Activated CD8-positive, alpha-beta memory T cell treated with anti-CD3 and anti-CD28 coated beads for 48 hours (primary cell): ENCODE measurements around the gene LRIG1.

Source experiments
- DNase-seq, 3 experiments: peaks; one replicate each; pipeline ENCODE4 v3.0.0-alpha.2; 2020; ENCODE audit warnings: low read depth in 2 of 3, low spot score in 2 of 3

Gene LRIG1

DNA sequence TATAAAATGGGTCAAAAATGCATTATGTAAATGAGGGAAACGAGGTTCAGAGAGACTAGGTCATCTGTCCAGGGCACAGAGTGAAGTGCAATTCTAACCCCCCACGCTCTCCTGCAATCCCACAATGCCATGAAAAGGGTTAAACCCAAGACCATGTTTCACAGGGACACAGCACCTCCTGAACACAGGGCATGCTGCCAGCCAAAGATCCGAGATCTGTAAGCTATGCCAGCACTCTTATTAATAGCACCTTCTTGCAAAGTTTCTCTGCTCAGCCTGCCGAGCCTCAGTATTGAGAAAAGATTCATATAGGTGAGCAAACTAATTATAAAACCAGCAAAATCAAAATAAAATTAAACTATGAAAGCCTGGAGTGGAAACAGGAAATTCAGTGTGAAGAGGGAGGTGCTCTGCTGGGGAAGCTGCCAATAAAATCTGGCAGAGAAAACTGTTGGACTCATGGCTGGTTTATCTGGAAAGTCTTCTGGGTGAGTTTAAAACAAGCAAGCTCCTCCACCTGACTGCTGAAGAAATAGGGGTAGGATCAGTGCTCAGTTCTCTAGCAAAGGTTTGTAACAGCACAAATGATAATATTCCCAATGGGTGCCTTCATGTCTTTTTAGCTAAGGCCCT, 50.3 kb downstream of the LRIG1 start:
- DNase-seq: no peak

DNA sequence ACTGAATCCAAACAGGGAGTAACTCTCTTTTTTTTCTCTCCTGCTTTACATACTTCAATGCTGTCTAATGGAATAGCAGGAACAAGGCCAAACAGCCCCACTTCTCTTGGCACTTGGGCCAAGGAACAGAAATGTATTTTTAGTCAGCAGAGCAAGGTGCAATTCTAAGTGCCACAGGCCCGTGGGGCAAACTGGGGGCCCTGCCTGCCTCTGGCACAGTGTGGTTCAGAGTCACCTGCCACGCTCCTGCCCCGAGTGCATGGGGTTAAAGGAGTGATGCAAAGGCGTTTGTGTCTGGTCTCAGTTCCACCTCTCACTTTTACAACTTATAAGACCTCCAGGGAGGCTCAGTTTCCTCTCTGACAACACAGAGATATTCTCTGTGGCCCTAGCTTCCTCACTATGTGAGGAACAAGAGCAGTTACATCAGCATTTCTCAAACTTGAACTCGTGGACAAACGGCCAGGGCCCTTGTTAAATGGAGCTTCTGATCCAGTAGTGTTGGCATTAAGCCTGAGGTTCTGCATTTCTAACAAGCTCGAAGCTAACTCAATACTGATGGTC, 51.3 kb downstream of the LRIG1 start:
- no peak for DNase-seq

DNA sequence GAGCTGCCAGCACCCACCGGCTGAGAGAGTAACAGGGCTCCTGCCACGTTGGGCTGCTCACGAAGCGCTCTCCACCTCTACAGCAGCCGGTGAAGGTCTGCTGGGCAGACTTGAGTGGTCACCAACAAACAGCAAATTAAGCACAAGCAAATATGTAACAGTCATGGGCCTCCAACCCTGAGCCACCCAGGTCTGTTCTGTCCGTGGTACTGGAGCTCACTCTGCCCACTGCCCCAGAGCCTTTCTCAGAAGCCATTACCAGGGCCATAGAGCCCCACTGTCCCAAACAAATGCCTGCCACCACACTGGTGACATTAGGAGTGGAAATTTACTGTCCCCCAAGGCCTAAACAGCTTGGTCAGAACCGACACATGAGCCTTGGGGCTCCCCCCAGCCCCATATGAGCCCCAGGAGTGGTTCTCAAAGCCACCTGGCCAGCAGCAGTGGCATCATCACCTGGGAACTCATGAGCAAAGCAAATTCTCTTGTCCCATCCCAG, 56.6 kb downstream of the LRIG1 start:
- no peak for DNase-seq

DNA sequence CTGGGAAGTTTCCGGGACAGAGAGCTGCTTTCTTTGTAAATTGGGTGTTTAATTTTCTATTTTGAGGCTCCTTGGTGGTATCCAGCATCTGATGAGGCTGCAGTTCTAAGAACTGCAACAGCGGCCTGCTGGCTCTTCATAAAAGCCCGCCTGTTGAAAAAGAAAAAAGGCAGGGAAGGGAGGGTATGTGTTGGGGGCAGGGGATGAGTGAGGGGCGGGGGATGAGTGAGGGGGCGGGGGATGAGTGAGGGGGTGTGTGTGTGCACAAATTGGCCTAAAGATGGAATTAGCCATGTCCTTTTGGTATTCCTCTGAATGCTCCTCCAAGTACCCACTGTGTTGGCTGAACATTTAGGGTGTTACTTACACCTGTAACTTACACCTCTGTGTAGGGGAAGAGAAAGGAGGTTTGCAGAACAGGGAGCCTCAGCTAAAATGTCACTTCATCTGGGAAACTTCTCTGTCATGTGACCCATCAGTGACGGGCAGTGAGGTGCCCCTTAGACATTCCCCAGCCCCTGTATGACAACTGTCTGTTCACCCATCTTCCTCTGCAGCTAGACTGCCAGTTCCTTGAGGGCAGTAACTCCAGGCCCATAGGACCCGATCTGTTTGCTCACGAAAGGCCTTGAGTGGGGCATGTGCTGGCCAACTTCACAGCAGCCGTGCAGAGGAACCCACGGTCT, 57.6 kb downstream of the LRIG1 start:
- DNase-seq: no peak

DNA sequence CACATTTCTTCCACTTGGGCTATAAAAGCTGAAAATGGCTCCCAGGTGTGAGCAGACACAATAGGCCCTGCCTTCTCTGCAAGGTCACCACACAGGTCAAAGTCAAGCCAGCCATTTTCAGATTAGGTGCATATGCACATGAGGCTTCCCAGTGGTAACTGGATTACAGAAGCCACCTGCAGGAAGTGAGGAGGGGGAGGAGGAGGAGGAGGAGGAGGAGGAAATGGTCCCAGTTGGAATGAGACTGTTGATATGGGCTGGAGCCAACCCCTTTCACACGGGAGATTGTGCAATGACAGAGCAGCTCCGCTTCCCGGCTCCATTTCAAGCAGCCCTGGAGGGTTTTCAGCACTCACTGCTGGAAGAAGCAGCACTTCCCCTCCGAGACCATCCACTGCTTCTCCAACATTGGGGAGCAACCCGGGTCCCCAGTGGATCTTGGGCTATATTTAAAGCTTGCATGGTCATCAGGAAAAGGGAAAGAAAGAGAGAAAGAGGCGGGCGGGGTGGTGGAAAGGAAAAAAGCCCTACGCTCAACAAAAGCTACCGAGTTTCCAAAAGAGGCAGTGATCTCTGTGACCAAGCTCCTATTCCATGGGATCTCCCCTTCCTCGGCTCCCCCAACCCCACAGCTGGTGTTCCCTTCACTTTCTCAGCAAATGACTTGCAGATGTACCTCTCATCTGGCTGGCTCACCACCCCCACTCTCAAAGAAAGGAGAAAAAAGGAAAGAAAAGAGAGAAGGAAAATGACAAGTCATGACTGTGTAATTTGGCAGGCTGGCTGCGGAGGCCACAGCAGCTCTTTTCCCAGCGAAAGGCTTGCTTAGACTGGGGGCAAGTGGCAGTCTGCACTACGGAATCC, 58.3 kb downstream of the LRIG1 start:
- no peak for DNase-seq

DNA sequence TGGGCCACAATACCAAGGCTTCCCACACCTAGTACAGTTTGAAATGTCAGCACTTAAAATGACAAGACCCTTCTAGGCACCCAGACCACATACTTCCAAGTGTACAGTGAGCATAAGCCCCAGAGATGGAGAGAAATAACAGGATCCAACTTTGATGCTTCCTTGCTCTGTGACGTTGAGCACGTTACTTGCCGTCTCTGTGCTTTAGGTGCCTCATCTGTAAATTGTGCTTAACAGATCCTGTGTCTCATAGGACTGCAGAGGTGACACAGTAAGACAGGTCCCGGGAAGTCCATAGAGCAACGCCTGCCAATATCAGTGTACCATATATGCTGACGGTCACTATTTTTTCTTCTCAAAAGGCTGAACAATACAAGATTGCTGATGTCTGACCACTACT, 59.1 kb downstream of the LRIG1 start:
- no peak for DNase-seq

DNA sequence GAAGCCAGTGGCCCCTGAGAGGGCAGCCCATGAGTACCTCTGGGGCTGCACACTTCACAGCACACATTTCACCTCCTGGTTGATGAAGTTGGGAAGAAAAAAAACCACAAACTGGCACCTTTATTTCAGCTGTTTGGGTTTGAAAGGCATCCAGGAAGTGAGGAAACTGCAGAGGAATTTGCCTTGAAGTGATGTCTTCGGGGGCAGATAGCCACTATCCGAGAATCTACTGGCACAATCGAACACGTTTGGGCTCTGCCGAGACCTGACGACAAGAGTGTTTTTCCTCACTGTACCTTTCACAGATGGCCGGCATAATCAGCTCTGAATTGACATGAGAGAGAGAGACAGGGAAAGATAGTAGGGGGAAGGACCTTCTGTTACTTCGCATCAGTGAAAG, 59.7 kb downstream of the LRIG1 start:
- DNase-seq: no peak

DNA sequence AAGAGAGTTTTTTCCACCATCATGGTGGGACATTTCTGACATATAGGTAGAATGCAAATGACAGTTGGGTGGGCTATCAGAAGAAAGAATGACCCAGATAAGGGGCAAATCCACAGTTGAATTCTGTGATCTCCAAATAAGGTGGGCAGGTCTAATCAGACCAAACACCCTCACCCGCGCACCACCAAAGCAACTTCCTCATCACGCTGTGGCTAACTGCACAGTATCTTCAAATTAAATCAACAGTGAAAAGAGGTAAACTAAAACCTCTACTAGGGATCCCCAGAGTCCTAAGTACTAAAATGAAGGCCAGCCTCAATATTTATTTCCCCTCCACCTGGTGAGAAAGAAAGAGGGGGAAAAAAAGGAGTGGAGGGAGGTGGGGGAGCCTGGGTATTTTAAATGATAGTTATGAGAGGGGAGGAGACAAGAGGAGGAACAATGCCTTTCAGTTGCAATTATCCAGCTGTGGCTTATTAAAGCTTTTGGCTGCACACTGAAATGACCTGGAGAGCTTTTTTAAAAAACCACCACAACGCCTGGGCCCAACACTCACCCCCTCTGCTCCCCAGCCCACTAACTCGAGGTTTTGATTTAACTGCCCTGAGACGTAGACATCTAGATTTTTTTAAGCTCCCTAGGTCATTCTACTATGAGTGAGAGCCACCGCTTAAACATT, 61.0 kb downstream of the LRIG1 start:
- DNase-seq: no peak

DNA sequence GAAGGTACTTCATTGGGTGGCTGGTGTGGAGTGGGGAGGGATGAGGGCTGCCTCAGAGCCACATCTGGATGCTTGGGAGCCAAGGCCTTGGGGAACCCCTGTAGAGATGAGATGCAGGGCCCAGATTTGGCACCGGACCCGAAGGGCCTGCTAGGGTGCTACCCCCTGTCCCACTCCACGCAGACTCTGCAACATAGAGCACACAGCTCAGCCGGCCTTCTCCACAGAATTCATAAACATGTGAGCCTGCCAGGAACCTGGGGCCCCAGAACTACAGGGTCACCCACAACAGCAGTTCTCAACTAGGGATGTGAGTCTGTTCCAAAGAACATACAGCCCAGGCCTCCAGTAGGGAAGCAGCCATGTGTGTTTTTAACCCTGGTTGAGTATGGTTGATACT, 62.8 kb downstream of the LRIG1 start:
- DNase-seq: no peak

DNA sequence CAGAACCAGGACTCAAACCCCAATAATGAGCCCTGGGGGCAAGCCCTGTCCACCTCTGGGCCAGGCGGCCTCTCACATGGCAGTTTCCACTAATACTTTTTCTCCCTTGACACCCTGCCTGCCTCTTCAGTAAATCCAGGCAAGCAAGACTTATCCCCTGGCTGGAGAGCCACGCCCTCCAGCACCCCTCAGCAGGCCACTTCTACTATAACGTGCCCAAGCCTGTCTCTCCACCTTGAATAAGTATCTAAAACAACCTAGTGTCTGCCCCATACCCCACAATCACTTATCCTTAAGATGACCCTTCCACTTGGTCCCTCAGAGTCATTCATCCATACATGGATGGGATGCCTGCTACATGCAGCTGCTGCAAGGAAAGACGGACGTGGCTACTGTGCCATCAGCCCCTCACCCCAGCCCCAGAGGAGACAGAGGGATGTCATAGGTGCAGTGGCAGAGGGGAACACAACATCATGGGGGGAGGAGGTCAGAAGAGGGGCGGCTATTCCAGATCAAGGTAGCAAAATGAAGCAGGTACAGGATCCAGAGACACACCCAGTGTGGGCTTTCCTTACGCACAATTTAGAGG, 63.4 kb downstream of the LRIG1 start:
- DNase-seq: no peak

DNA sequence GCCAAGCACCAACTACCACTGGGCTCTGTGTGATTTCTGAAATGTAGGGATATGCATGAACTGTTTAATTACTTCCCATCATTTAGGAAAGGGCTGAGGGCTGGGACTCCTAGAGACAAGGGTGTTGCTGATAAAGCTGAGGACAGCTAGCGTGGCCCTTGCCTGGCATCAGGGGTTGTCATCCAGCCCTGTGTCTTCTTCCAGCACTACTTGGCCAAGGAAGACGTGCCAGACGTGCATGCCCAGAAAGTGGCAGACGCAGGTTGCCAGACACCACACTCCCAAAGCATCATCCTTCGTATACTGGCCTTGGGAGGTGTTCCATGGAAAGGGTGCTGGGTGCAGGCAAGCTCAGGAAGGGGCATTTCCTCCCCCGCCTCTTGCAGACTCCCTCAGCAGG, 64.8 kb downstream of the LRIG1 start:
- DNase-seq: no peak

DNA sequence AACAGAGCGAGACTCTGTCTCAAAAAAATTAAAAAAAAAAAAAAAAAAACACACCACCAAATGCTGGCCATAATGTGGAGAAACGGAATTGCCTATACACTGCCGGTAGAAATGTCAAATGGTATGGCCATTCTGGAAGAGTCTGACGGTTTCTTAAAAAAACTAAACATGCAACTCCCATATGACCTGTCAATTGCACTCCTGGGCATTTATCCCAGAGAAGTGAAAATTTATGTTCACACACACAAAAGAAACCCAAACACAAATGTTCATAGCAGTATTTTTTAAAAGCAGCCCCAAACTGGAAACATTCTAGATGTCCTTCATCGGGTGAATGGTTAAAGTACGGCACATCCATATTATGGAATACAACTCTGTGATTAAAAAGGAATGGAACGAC, 66.1 kb downstream of the LRIG1 start:
- no peak for DNase-seq

DNA sequence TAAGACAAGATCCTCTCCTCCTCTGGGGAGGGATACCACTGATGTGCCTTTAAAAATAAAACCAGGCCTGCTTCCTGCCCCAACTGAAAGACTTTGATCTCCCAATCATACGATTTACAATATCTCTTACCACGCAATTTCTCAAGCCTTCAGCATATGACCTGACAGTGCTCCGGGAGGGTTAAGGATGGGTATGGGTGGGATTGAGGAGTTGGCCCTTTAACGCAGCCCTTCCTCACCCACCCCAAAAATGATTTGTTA, 67.4 kb downstream of the LRIG1 start:
- DNase-seq: no peak

DNA sequence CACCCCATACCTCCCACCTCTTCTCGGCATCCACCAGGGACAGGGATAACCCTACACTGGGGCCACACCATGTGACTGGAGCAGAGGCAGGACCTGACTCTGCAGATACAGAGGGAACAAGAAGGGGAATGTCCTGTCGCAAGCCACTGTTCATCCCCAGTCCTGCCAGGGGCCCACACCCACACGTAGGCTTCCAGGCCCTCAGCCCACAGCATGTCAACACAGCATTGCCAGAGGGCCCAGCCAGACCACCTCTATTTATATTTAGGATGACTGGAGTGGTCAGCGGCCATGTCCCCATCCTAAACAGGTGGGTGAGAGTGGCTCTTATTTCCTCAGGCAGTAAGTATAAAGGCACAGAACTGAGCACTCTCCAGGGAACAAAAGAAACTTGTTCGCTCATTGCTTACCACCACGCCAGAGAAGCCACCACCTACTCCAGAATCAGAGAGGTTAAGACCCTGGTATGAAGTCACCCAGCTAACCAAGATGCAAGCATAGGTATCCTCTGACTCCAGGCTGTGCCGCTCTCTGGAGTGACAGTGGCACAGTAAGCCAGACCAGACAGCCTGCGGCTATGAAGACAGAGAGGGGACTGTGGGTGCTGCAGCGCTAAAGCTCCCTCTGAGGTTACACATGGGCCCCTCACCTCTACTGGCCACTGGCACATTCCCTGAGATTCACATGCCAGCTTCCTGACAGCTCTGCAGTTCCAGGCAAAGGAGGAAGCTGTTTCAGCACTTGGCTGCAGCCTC, 67.9 kb downstream of the LRIG1 start:
- DNase-seq: no peak

DNA sequence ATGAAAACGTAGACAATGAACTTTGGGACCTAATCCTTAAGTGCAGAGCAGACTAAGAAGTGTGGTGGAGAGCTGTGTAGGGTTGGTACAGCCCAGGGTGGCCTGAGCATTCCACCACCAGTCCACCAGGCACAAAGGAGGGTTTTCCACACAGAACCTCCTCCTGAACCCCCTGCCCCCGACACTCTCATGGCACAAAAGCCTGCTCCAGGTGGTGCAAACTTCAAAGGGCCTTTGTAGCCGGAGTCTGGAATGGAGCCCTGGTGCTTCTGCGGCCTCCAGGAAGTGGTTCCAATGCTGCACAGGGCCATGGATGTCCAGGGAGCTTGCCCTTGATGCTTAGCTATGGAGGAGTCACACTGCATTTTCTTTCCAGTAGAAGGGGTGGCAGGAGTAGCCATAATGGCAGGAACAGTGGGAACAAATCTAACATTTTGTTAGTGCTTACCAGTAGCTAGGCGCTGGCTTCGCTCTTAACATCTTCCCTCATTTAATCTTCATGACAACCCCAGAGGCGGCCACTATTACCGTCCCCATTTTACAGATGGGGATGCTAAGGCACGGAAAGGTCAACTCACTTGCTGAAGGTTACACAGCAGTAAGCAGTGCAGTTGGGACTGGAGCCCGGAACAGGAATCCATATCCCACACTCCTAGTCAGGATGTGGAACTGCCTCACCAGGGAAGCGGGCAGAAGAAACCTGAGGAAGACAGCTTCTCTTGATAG, 68.6 kb downstream of the LRIG1 start:
- DNase-seq: no peak

DNA sequence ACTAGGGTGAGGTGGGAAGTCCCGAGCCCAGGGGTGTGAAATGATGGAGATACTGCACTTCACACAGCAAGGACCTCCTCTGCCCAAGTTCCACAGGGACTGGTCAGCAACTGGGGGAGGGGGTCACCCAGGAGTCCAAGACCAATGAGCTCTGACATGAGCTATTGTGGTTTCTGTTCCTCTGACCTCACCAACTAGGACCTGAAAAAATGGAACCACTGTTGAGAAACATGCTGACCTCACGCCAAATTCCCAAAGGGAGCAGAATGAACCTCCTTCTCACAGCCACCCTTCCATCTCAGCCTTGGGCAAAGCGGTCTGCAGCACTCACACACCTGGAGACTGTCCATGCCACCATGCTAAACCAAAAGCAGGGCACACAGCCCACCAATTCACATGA, 69.3 kb downstream of the LRIG1 start:
- no peak for DNase-seq

DNA sequence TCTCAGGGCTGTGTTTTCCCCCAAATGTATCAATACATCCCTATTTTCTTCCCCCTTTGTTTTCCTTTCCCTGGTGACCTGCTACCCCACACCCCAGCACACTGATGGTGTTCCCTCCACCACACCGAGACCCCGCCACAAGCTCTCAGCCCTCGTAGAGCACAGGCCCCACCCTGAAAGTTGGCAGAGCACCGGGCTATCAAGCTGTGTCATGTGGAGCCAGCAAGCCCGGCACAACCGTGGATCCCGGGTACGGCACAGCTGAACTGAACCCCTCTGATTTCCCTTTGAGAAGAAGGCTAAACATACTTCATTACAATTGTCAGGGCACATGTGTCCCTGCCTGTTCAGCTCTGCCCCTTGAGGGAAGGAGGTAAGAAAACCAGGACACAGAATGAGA, 69.9 kb downstream of the LRIG1 start:
- no peak for DNase-seq

DNA sequence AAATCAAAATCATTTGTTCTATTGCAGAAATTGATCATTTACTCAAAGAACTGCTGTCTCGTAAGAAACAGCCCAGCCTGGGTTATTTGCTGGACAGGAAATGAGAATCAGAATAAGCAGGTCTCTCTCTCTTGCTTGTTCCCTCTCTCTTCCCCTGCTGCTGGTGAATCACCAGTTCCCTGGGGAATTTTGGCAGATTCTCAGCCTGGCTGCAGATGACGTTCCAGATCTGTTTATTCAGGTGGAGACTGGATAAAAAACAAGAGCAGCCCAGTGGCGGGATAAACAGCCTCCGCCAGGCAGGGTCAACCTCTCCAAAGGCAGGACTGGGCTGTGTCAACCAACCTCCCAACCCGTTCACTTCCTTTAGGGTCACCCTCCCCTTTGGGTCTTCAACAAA, 72.1 kb downstream of the LRIG1 start:
- no peak for DNase-seq

DNA sequence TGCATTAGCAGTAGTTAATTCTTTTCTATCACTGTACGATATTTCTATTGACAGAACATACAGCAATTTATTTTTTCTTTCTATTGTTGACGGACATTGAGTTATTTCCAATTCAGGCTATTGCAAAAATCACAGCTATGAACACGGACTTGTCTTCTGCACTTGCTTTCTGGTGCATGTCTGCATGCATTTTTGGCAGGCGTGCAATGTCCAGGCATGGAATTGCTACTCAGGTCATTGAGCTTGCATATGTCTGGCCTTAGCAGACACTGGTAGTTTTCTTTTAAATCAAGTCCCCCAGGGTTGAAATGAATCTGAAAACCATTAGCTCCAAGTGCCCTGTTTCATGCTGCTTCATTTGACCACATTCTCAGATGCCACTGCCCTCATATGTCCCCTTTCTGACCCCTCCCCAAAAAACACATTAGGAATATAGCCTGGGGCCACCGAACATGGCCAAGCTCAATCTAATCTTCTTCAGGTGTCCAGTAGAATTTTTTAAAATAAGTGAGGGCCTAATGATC, 72.8 kb downstream of the LRIG1 start:
- DNase-seq: no peak

DNA sequence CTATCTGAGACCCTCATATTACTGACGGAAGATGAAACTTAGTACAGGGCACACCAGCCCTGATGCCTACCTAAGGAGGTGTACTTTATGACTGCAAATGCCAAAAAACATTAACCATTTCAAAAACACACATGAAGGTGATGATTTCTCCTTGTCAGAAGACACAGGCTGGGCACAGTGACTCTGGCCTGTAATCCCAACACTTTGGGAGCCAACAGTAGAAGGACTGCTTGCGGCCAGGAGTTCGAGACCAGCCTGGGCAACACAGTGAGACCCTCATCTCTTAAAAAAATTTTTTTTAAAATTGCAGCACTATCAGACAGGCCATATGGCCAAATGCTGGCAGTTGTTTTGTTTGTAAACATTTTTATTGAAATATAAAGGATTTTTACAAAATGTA, 73.5 kb downstream of the LRIG1 start:
- DNase-seq: no peak
